HT1080 (cell line): ENCODE measurements around the gene A3GALT2. TPM values are rescaled to one million over a fixed set of nuclear protein-coding genes. Genes with fewer than 3 reads are reported as not detected.

Experiments
- small RNA-seq: library from RNA; depleted of rRNA; stranded (forward); fragments of <200 nt; gene quantifications from one replicate; pipeline ENCODE3, GENCODE V24; 2014
- total RNA-seq: library from RNA; depleted of rRNA; stranded (reverse); fragments of >200 nt; shearing (Covaris generic); gene quantifications from 2 replicates; pipeline ENCODE4 v1.2.3, GENCODE V29; 2014; rRNA removed

A3GALT2 gene
- total RNA-seq, 1 experiment from 2014 or later: not detected

Small RNA genes within 50 kb of the gene (small RNA-seq; reads per million reads assigned to genes)
- gene RN7SKP16: not detected

Other genes starting within 250 kb of the A3GALT2 start
- 2.3 and 5.5 TPM in 2 replicates for gene AZIN2, start 239.9 kb downstream of the A3GALT2 start, total RNA-seq
- 1.5 and 2.7 TPM in 2 replicates for gene TRIM62, start 139.1 kb downstream of the A3GALT2 start, total RNA-seq
- 2.9 and 8.6 TPM in 2 replicates for gene ZNF362, start 64.6 kb downstream of the A3GALT2 start, total RNA-seq
- gene PHC2, start 110.0 kb upstream of the A3GALT2 start, total RNA-seq: 201 and 240 TPM in 2 replicates
- gene ZSCAN20, start 151.5 kb upstream of the A3GALT2 start, total RNA-seq: 3.0 and 5.8 TPM in 2 replicates